Fibroblast of peridontal ligament (primary cell): ENCODE results near the gene VSIR.

Experiments used
- DNase-seq: peaks from one replicate; pipeline ENCODE4 v3.0.0-alpha.2; 2010; ENCODE audit errors: extremely low read depth

The VSIR gene

DNA sequence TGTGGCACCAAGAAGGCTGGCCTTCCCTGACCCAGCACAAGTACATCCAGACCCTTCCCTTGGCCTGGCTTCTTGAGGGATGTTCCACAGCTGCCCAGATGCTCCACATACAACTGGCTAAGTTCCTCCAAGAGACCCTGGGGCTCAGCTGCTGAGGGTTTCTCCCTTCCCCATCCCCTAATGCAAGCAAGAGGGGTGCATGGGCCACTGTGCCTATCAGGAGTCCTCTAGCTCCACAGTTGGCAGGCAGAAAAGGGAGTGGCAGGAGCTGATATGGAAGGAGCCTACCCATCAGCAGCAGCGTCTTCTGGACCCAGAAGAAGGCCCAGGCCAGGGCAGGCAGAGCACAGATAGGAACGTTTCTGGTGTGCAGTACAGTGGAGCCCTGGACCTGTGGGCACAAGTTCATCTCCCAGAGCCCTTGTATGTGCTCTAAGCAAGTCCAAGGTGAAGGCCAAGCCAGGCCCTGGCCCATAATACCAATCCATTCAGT lies 26.2 kb downstream of the VSIR start:
- DNase-seq, result no peak

DNA sequence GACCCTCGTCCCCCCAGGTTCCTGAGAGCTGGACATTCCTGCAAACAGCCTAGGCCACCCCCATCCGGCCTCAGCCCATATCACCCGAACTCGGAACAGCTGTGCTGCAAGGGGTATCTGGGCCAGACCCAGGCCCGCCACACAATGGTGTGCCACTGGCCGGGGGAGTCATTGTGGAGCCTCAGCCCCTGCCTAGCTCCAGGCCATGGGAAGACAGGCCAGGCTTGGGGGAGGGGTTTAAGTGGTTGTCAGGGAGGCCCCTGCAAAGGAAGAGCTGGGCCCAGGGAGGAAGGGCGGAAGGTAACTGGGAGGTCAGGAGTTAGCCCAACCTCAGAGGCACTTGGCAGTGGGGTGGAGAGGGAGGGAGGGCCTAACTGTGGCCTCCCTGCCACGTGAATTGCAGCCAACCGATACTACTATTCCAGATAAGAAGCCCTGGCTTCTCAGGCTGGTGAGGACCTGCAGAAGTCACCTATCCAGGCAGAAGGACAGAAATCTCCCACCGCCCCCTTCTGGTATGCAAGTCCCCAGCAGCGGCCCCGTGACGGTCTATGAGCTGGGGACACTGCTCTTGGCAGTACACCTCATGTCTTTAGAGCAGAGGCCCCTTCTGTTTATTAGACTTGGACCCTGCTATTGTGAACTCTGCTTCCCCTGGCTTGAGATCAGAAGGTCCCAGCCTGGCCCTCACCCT lies 26.8 kb downstream of the VSIR start:
- DNase-seq, result no peak

DNA sequence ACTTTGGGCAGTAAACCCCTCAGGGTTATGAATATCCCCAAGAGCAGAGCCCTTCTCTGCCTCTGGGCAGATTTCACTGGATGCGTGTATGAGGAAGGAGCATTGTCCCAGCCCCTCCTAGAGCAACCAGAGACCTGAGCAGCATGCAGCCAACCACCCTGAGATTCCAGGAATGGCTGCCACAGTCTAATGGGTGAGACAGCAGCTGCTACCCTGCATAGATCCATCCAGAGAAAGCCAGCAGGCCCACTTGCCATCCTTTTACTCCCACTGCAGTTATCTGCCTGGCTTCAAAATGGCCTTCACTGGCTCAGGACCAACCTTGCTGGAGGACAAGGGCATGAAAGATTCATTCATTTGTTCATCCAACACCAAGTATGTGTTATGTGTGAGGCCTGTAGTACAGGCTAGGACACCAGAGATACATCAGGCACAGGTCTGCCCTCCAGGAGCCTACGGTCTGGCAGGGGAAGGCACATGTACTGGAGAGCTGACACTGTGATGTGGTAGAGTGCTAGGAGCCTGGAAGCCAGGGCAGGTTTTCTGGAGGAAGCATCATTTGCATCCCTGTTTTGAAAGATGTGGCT lies 27.6 kb downstream of the VSIR start:
- DNase-seq, result no peak

- no peak for DNase-seq
Measured at GRCh38 chr10:71744897-71745663, 28.2 kb downstream of the VSIR start.

DNA sequence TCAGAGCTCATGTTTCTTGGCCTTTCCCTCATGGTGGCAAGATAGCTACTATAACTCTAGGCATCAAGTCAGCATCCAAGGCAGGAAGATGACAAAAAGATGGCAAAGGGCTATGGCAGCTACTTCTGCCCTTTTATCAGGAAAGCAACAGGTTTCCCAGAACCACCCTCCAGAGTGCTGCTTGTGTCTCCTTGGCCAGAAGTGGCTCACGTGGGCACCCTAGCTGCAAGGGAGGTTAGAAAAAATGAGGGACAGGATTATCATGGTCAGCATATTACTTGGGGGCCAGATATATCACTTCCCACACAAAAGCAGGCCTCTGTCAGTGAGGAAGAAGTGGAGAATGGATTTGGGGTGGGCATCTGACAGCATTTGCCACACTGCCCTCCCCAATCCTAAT lies 29.5 kb downstream of the VSIR start:
- DNase-seq, result no peak

DNA sequence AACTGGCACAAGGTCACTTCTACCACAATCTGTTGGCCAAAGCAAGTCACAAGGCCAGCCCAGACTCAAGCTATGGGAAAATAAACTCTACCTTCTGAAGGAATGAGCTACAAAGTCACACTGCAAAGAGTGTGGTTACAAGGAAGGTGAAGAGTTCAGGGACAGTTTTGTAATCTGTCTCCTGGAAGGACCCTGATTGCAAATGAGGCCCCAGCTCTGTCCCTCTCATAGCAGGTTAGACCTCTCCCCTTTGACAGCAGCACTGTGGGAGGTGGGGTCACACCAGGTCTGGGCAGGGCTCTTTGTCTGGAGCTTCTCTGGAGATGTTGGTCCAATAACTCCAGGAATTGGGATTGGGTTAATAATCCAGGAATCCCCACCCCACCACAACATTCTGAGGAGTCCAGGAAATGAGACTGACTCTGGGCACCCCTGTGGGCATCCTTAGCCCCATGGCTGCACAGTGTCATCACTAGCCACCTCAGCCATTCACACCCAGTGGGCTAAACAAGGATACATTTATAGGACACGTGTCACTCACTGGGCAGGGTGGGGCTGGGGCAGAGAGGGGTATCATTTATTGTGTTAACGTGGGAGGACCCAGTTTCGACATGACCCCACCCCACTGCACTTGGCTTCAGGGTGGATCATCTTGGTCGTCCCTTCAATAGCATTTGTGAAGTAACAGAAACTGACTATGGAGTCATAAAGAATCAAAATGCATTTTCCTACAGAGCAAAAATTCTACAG lies 30.1 kb downstream of the VSIR start:
- no peak for DNase-seq

- DNase-seq, result no peak
Measured at GRCh38 chr10:71742301-71743088, 30.8 kb downstream of the VSIR start.

DNA sequence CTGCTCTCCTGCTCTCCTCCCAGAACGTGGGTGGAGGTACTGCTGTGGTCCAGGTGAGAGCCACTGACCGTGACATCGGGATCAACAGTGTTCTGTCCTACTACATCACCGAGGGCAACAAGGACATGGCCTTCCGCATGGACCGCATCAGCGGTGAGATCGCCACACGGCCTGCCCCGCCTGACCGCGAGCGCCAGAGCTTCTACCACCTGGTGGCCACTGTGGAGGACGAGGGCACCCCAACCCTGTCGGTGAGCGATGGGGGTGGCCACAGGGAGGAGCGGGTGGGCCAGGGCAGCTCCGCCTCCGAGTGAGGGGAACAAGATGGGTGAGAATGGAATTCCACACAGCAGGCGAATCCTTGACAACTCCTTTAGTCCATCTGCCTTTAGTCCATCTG lies 31.6 kb downstream of the VSIR start:
- DNase-seq, result no peak

DNA sequence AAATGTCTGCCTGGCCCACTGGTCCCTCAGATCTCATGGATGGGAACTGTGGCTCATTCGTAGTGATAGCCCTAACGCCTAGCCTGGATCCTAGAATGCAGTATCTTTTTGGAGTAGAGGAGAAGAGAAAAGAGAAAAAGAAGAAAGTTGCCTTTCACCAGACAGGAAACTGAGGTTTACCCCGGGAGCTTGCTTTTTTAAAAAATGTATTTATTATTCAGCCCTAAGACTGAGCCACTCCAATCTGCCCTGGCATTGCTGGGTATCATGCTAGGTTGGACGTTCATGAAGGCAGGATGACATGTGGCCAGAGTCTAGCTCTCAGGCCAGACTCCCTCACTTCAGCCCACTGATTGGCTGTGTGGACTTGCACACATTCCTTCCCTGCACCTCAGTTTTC lies 32.3 kb downstream of the VSIR start:
- DNase-seq, result no peak

GRCh38 chr10:71740069-71740653 lies 33.2 kb downstream of the VSIR start:
- peak; percentile 88 for DNase-seq

DNA sequence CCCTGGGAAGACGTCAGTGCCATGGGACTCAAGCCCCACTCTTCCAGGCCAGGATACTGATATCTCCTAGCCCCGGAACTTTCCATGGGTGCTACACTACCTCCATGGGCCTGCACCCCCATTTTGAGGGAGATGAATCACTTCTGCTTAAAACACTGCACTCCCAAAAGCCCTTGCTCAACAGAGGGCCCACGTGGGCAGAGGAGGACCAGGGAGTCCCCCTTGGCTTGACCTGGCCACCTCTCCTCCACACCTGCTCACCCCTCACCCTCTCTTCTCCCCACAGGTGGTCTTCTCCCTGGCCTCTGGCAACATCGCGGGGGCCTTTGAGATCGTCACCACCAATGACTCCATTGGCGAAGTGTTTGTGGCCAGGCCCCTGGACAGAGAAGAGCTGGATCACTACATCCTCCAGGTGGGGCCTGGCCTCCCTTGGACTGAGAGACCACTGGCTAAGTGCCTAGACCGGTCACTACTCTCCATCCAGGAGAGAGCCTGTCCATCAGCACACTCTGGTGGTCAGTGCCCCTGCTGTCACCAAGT lies 33.9 kb downstream of the VSIR start:
- DNase-seq, result no peak

DNA sequence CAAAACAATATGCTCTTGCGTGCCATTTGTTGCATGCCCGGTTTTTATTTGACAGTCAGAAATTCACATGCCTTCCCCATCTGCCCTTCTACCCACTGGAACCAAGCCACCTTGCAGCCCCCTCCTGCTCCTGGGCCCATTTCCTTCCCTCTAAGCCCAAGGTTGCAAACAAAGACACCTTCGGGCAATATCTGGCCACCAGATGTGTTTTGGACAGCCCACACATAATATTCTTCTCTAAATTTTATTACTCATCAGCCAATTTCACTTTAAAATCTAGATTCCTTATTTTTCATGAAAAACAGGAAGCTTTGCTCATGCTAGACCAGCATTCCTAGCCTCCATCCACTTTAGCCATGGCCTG lies 35.5 kb downstream of the VSIR start:
- DNase-seq, result no peak

DNA sequence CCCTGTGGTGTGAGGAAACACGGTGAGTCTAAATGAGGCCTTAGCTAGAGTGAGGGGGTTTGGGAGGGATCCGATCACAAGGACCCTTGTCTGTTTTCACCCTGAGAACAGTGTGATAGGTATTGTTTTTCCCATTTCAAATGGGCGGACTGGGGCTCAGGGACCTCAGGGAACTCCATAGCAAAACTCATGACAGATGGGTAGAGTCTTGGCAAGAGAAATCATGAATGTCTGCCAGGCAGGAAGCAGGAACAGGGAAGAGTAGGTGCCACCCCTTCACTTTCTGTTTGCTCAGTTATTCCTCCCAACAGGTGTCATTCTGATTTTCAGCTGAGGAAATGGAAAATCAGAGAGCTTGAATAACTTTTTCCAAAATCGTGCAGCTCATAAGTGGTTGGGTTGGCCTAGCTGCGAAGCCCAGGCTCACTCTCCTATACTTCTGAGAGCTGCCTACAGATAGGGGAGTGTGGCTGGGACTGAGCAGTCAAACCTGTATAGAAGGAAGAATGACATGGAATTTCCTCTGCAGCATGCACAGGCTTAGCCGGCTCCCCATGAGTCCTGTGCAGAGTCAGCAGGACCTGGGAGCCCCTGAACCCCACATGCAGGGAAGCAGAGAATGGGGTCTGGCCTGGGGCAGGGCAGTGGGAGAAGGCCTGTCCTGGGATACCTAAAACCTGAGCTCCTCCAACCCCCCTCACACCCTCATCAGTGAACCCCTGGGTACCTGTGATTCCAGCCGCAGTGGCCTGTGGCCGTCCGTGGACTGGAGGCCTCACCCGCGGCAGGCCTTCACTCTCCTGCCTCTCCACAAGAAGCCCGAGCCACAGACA lies 36.1 kb downstream of the VSIR start:
- no peak for DNase-seq

- DNase-seq, result no peak
Measured at GRCh38 chr10:71736570-71736952, 36.8 kb downstream of the VSIR start.

DNA sequence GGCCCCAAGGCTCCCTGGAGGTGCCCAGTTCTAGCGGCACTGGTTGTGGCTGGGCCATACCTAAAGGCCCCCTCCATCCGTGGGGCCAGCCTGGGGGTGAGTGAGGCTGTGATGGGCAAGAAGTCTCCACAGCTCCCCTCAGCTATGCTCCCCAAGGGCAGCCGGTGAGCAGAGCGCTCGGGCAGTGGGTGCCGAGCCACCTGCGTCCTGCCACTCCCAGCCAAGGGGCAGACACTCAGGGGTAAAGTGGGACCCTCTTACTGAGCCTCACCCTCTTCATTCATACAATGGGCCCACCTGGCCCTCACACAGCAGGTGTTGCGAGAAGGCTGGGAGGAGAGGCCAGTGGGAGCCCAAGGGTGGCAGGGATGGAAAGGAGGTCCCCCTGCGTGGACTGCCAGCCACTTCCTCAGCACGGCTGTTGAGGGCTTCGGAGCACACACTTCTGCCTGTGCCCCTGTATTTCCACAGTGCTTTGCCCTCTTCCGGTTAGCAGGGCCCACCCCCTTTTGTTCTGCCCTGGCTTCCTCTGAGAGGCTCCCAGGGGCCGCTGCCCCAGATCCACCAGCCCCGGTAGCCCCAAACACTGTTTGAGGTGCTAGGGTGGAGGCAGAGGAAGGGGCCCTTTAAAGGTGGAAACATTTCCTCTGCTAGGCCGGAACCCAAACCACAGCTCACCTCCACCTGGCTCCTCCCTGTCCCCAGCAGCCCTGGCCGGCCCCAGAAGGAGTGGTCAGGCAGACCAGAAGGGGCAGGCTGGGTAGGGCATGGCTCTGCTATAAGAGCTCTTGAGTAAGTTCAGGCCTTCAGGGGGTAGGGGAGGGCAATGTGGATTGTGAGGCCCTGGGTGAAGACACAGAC lies 37.4 kb downstream of the VSIR start:
- DNase-seq, result no peak

DNA sequence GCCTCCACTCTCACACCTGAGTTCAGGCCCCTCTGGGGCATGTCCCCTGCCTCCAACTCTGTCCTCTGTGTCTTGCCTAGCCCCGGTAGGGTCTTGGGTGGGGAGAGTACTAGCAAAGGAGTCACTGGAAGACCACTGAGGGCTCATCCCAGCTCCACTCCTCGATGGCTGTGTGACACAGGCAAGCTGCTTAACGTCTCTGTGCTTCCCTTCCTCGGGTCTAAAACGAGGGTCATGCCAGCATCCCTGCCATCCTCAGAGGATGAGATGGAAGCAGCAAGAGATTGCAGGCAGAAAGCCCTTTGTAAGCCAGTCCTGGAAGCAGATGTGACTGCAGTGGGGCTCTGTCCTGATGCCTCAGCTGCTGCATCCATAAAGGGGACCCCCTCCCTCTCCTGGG lies 38.5 kb downstream of the VSIR start:
- DNase-seq, result no peak

DNA sequence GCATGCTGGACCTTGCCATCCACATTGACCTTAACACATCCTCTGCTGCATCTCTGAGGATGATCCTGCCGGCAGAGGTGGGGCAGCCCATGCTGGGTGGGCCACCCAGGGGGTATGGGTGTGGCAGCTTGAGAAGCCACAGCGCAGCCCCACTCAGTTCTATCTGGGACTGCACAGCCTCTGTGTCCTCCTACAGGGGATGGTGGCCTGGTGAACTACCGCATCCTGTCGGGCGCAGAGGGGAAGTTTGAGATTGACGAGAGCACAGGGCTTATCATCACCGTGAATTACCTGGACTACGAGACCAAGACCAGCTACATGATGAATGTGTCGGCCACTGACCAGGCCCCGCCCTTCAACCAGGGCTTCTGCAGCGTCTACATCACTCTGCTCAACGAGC lies 41.5 kb downstream of the VSIR start:
- no peak for DNase-seq

- no peak for DNase-seq
Measured at GRCh38 chr10:71729161-71729636, 44.1 kb downstream of the VSIR start.
